K562 (cell line): ENCODE data around the gene BCAS3. TPM values are rescaled to one million over a fixed set of nuclear protein-coding genes. Genes with fewer than 3 reads are reported as not detected.

Experiments
- ATAC-seq: fragments of 200-7000 bp; cut with Tn5 transposase; 3 replicates; pipeline ENCODE4 v1.9.1; 2020; ENCODE audit warnings: moderate library complexity
- BruUV-seq: library from RNA; stranded (reverse); fragments of 400-500 nt; replicated peaks from 2 replicates; lab custom pipeline; 2021; lab: Mats Ljungman, UMichigan
- CTCF ChIA-PET: fragments of 300-600 bp; formaldehyde crosslinking; extraction: SDS; loops from one replicate; lab custom pipeline; 2021; ENCODE audit warnings: low intra/inter-chr PET ratio; lab: Yijun Ruan, JAX
- POLR2A ChIA-PET: fragments of 300-600, 350-650 bp; sonication (Branson Sonifier 250); formaldehyde crosslinking; extraction: SDS; loops from one replicate; lab custom pipeline; 2021; ENCODE audit warnings: antibody characterized with exemption, inconsistent platforms; lab: Yijun Ruan, JAX
- DNase-seq, 4 experiments: peaks; one replicate each; pipeline versions ENCODE4 v3.0.0 to v3.0.0-alpha.2; 2011 to 2018; ENCODE audit warnings: low spot score in 3 of 4, mixed read lengths in 3 of 4; ENCODE audit errors: extremely low read depth in 1 of 4
- FAIRE-seq: peaks from 2 replicates; lab custom pipeline; 2011; peaks lifted over from hg19 to GRCh38; lab: Jason Lieb, UNC
- H2AFZ ChIP-seq: 2 replicates; pipeline ENCODE4 v1.6.0; 2011; ENCODE audit warnings: low read depth, low read length, control low read depth, inconsistent platforms
- H3K27ac ChIP-seq: fragments of 200-600 bp; 3 replicates; pipeline ENCODE4 v1.8.0; 2011; ENCODE audit warnings: low read depth, mild to moderate bottlenecking, control low read depth, inconsistent platforms, low read length, moderate library complexity, mixed read lengths; ENCODE audit errors: extremely low read depth
- H3K27me3 ChIP-seq, 2 experiments: fragments of 300-600 bp in 1 of 2; 2 replicates in 1 of 2; 3 replicates in 1 of 2; pipeline versions ENCODE4 v1.6.0 to v1.8.0; 2011; ENCODE audit warnings: inconsistent platforms in 2 of 2, low read length in 2 of 2, mild to moderate bottlenecking in 1 of 2, mixed read lengths in 1 of 2, moderate library complexity in 1 of 2; ENCODE audit not compliant: control insufficient read depth in 2 of 2, insufficient read depth in 2 of 2
- H3K36me3 ChIP-seq: fragments of 300-600 bp; 3 replicates; pipeline ENCODE4 v1.8.0; 2011; ENCODE audit warnings: mild to moderate bottlenecking, low read length, inconsistent platforms; ENCODE audit not compliant: control insufficient read depth, insufficient read depth
- H3K4me1 ChIP-seq, 2 experiments: fragments of 200-600 bp in 1 of 2; replicated peaks in 1 of 2; 2 replicates in 1 of 2; 3 replicates in 1 of 2; pipeline versions ENCODE4 v1.5.1 to v1.8.0; 2011; ENCODE audit warnings: inconsistent platforms in 2 of 2, low read length in 2 of 2, mild to moderate bottlenecking in 1 of 2, mixed read lengths in 1 of 2, moderate library complexity in 1 of 2; ENCODE audit not compliant: control insufficient read depth in 2 of 2, insufficient read depth in 2 of 2
- H3K4me2 ChIP-seq: 2 replicates; pipeline ENCODE4 v1.6.1; 2011; ENCODE audit warnings: low read length, control low read depth, inconsistent platforms, mixed read lengths; ENCODE audit not compliant: insufficient read depth
- H3K4me3 ChIP-seq: fragments of 200-600 bp; sonication (generic), shearing (Covaris generic); 2 replicates; pipeline ENCODE4 v1.5.1; 2016; ENCODE audit warnings: control low read depth, inconsistent platforms
- H3K79me2 ChIP-seq: fragments of 200-600 bp; 3 replicates; pipeline ENCODE4 v1.8.0; 2011; ENCODE audit warnings: low read length, inconsistent platforms; ENCODE audit not compliant: control insufficient read depth, insufficient read depth
- H3K9ac ChIP-seq, 2 experiments: 2 replicates each; pipeline versions ENCODE4 v1.6.0 to v1.6.1; 2011; ENCODE audit warnings: low read depth in 2 of 2, low read length in 2 of 2, control low read depth in 1 of 2, inconsistent platforms in 1 of 2, mild to moderate bottlenecking in 1 of 2, mixed read lengths in 1 of 2; ENCODE audit not compliant: insufficient read depth in 1 of 2
- H3K9me1 ChIP-seq: one replicate; pipeline ENCODE4 v1.6.0; 2011; ENCODE audit warnings: inconsistent platforms, mild to moderate bottlenecking, low read length, moderate library complexity; ENCODE audit not compliant: control insufficient read depth, insufficient read depth
- H3K9me3 ChIP-seq: replicated peaks from 2 replicates; pipeline ENCODE4 v1.5.1; 2011; ENCODE audit warnings: low read depth, low read length, inconsistent platforms; ENCODE audit not compliant: control insufficient read depth, insufficient read depth
- H4K20me1 ChIP-seq: replicated peaks from 2 replicates; pipeline ENCODE4 v1.6.1; 2011; ENCODE audit warnings: low read length, inconsistent platforms, mixed read lengths; ENCODE audit not compliant: control insufficient read depth, insufficient read depth
- CHD1 ChIP-seq: fragments of 200-600 bp; sonication (generic); IDR thresholded peaks from one replicate; pipeline ENCODE4 v1.6.1; 2012; ENCODE audit warnings: mild to moderate bottlenecking, moderate library complexity, low read length, inconsistent platforms
- EGR1 ChIP-seq: fragments of 450-650 bp; conservative IDR thresholded peaks from 2 replicates; pipeline ENCODE4 v1.6.1; 2017; ENCODE audit warnings: mild to moderate bottlenecking
- HMBOX1 ChIP-seq: sonication (generic); IDR thresholded peaks from 2 replicates; pipeline ENCODE4 v1.6.1; 2016
- IFI16 ChIP-seq: fragments of 250-450 bp; sonication (Bioruptor Pico); IDR thresholded peaks from 2 replicates; pipeline ENCODE4 v2.1.2; 2022; ENCODE audit warnings: mild to moderate bottlenecking, inconsistent platforms
- PHTF2 ChIP-seq: fragments of 250-450 bp; sonication (Bioruptor Pico); IDR thresholded peaks from 2 replicates; pipeline ENCODE4 v1.5.0; 2021; ENCODE audit warnings: mild to moderate bottlenecking
- PTBP1 ChIP-seq: fragments of 200-400 bp; formaldehyde crosslinking; IDR thresholded peaks from 2 replicates; pipeline ENCODE4 v1.6.1; 2017; ENCODE audit warnings: low read depth, low read length
- PTTG1 ChIP-seq: fragments of 450-650 bp; IDR thresholded peaks from 2 replicates; pipeline ENCODE4 v1.6.1; 2016; ENCODE audit warnings: low read depth, mild to moderate bottlenecking, missing genetic modification characterization, missing compliant biosample characterization
- RBM17 ChIP-seq: fragments of 200-400 bp; formaldehyde crosslinking; IDR thresholded peaks from 2 replicates; pipeline ENCODE4 v1.6.1; 2017; ENCODE audit warnings: low read depth, mild to moderate bottlenecking, low read length, borderline replicate concordance
- SRSF3 ChIP-seq: fragments of 200-400 bp; formaldehyde crosslinking; IDR thresholded peaks from 2 replicates; pipeline ENCODE4 v1.6.1; 2016; ENCODE audit warnings: mild to moderate bottlenecking, low read length, moderate library complexity; ENCODE audit not compliant: insufficient read depth
- ZNF23 ChIP-seq: fragments of 250-450 bp; sonication (Bioruptor Pico); IDR thresholded peaks from 2 replicates; pipeline ENCODE4 v1.4.0; 2020; ENCODE audit warnings: mild to moderate bottlenecking
- ZNF395 ChIP-seq: fragments of 200-800 bp; sonication (Bioruptor generic); IDR thresholded peaks from 2 replicates; pipeline ENCODE4 v1.6.1; 2017; ENCODE audit warnings: missing genetic modification characterization, missing compliant biosample characterization
- WGBS: fragments of 100-300 bp; shearing (Covaris generic); methylation state at CpG from one replicate; pipeline ENCODE4 v1.1.6; 2016; ENCODE audit warnings: low coverage, mixed read lengths; ENCODE audit not compliant: insufficient coverage; ENCODE audit errors: missing lambda C conversion rate; 5-methylcytosine and 5-hydroxymethylcytosine counted together
- in situ Hi-C: fragments of 300-500 bp; cut with MboI; formaldehyde crosslinking; loops from 4 replicates; pipeline ENCODE4 v1.15.0; 2018; ENCODE audit warnings: inconsistent platforms, mixed read lengths
- intact Hi-C: fragments of 100-400 bp; cut with micrococcal nuclease; formaldehyde crosslinking; loops from 2 replicates; pipeline ENCODE4 v1.14.2; 2022
- polyA plus RNA-seq, 8 experiments: library from polyadenylated mRNA; depleted of rRNA in 4 of 8; stranded (reverse) in 5 of 8; unstranded in 3 of 8; fragments of >200 nt; fragmentation: Nextera tagmentation in 2 of 8; fragmentation: Illumina TruSeq in 1 of 8; extraction: Ambion mirVana in 2 of 8; extraction: Trizol in 1 of 8; gene quantifications; 2 replicates each; pipeline versions ENCODE4 v1.2.1 to v1.2.3, GENCODE V29; 2011 to 2014; ENCODE audit warnings: inconsistent platforms in 1 of 8, missing spikeins in 1 of 8
- total RNA-seq, 7 experiments: library from RNA; depleted of rRNA in 6 of 7; stranded (reverse); fragments of >200 nt in 6 of 7; fragmentation: Illumina TruSeq in 2 of 7; extraction: Trizol in 2 of 7; gene quantifications; 2 replicates each; pipeline versions ENCODE4 v1.2.1 to v1.2.3, GENCODE V29; 2011 to 2021; ENCODE audit warnings: low replicate concordance in 1 of 7
- TF ChIP-seq, protein P1 (sequence below): fragments of 250-450 bp; sonication (Bioruptor Pico); IDR thresholded peaks from 2 replicates; pipeline ENCODE4 v1.9.0; 2021; ENCODE audit warnings: mild to moderate bottlenecking, inconsistent platforms
- TF ChIP-seq, protein P2 (sequence below), 2 experiments: fragments of 450-650 bp in 1 of 2; IDR thresholded peaks; 2 replicates each; pipeline ENCODE4 v1.6.1; 2011 to 2017; ENCODE audit warnings: low read depth in 2 of 2, antibody characterized with exemption in 1 of 2, borderline replicate concordance in 1 of 2, low read length in 1 of 2, mild to moderate bottlenecking in 1 of 2, mixed read lengths in 1 of 2; ENCODE audit not compliant: control insufficient read depth in 1 of 2

BCAS3 gene
- total and polyA plus RNA-seq, 9 of the 15 experiments (the other 6 are each of a cell fraction or from before 2014, with no cell fraction given), result 1.9 to 5.5 (median 3.5) TPM

DNA sequence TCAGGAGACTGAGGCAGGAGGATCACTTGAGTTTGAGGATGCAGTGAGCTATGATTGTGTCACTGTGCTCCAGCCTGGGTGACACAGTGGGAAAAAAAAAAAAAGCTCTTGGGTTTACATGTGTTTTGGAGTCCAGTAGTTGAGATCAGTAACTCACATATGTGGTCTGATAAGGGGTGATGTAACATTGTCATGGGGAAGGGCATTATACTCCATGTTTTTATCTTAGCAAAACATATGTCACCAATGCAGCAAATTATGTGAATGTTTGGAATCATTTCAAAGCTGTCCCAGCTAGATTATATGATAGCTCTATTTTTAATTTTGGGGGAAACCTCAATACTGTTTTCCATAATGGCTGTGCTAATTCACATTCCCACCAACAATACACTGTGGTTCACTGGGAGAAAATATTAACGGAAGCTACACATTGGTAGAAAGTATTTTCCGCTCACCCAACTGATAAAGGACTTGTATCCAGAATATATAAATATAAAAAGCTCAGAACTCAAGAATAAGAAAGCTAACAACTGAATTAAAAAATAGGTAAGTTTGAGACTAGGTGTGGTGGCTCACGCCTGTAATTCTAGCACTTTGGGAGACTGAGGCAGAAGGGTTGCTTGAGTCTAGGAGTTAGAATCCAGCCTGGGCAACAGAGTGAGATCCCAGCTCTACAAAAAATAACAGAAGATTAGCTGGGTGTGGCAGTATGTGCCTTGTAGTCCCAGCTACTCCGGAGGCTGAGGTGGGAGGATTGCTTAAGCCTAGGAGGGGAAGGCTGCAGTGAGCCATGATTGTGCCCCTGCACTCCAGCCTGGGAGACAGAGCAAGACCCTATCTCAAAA, 497.9 kb downstream of the BCAS3 start:
- Histone ChIP-seq H3K9me3 (no peaks in the 10 kb centered on the region), H4K20me1 (no peaks in the 10 kb centered on the region), H3K27ac (peak overlapping the region; percentile 19; the same call in 2 of the 3 replicates), H3K27me3 (no peaks in the 10 kb centered on the region), H3K4me2 (peak overlapping the region; percentile 32), H3K9ac (no peak overlapping the region), H3K9me1 (no peaks in the 10 kb centered on the region), H3K4me3 (no peak overlapping the region), H3K4me1 (peaks cover 4 to 11% of the 10 kb centered on the region in 2 experiments; a peak in 3 of 5 replicates), H2AFZ (no peak overlapping the region), H3K36me3 (no peaks in the 10 kb centered on the region), H3K79me2 (no peaks in the 10 kb centered on the region)
- POLR2A ChIA-PET, result interaction anchor here (0.6 to 1.9 kb wide), 9 partner anchors 8 to 586 kb away, joined by 3 to 8 read pairs (median 4); no protein-coding TSS in a partner anchor
- ATAC-seq (peak; percentile 93), FAIRE-seq (peak; percentile 85), DNase-seq (peak; percentile 41 to 77 (median 60))
- WGBS, result 4% methylated on average over 4 of the region's 4 CpGs
- in situ Hi-C loops, result no loop called here
- intact Hi-C loops, result no loop called here
- BruUV-seq, result no TSS peak
- CTCF ChIA-PET, result no interaction called here
- no peak for TF ChIP-seq SRSF3
- TF ChIP-seq PHTF2 (CRISPR knock-in tag), result no peak
- peak; percentile 92 for TF ChIP-seq ZNF395
- no peak for TF ChIP-seq EGR1
- no peak for TF ChIP-seq PTTG1 (tag)
- no peak for TF ChIP-seq CHD1
- no peak for TF ChIP-seq RBM17
- no peak for TF ChIP-seq ZNF23 (CRISPR knock-in tag)
- TF ChIP-seq IFI16, result no peak
- TF ChIP-seq, protein P1, sequence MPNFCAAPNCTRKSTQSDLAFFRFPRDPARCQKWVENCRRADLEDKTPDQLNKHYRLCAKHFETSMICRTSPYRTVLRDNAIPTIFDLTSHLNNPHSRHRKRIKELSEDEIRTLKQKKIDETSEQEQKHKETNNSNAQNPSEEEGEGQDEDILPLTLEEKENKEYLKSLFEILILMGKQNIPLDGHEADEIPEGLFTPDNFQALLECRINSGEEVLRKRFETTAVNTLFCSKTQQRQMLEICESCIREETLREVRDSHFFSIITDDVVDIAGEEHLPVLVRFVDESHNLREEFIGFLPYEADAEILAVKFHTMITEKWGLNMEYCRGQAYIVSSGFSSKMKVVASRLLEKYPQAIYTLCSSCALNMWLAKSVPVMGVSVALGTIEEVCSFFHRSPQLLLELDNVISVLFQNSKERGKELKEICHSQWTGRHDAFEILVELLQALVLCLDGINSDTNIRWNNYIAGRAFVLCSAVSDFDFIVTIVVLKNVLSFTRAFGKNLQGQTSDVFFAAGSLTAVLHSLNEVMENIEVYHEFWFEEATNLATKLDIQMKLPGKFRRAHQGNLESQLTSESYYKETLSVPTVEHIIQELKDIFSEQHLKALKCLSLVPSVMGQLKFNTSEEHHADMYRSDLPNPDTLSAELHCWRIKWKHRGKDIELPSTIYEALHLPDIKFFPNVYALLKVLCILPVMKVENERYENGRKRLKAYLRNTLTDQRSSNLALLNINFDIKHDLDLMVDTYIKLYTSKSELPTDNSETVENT (CRISPR knock-in tag), result no peak
- TF ChIP-seq, protein P2, sequence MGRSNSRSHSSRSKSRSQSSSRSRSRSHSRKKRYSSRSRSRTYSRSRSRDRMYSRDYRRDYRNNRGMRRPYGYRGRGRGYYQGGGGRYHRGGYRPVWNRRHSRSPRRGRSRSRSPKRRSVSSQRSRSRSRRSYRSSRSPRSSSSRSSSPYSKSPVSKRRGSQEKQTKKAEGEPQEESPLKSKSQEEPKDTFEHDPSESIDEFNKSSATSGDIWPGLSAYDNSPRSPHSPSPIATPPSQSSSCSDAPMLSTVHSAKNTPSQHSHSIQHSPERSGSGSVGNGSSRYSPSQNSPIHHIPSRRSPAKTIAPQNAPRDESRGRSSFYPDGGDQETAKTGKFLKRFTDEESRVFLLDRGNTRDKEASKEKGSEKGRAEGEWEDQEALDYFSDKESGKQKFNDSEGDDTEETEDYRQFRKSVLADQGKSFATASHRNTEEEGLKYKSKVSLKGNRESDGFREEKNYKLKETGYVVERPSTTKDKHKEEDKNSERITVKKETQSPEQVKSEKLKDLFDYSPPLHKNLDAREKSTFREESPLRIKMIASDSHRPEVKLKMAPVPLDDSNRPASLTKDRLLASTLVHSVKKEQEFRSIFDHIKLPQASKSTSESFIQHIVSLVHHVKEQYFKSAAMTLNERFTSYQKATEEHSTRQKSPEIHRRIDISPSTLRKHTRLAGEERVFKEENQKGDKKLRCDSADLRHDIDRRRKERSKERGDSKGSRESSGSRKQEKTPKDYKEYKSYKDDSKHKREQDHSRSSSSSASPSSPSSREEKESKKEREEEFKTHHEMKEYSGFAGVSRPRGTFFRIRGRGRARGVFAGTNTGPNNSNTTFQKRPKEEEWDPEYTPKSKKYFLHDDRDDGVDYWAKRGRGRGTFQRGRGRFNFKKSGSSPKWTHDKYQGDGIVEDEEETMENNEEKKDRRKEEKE (IDR thresholded peaks at IDR 0.05; ENCODE audit: borderline replicate concordance in 1 of 2, control insufficient read depth in 1 of 2, low read depth in 2 of 2, low read length in 1 of 2), result no peak
- no peak for TF ChIP-seq HMBOX1
- TF ChIP-seq PTBP1, result no peak
